ENCODE measurements around the gene AGAP1.

DNA sequence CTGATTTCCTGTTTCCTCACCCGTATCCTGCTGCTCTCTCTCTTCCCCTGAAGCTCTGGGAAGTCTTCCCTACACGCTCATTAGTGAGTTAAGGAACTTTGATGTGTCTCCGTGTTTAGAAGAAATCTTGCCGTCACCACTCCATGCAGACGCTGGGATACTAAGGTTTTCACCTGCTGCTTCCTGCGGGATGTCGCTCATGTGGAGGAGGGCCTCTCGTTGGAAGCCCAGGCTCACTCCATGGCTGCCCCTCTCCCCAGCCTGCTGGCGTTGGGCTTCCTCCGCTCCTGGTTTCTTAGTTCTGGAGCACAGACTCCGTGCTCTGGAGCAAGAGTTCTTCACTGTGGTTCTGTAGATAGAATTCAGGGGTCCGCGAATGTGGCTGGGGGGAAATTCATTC lies 348.0 kb downstream of the AGAP1 start:
- TF ChIP-seq, protein P1, sequence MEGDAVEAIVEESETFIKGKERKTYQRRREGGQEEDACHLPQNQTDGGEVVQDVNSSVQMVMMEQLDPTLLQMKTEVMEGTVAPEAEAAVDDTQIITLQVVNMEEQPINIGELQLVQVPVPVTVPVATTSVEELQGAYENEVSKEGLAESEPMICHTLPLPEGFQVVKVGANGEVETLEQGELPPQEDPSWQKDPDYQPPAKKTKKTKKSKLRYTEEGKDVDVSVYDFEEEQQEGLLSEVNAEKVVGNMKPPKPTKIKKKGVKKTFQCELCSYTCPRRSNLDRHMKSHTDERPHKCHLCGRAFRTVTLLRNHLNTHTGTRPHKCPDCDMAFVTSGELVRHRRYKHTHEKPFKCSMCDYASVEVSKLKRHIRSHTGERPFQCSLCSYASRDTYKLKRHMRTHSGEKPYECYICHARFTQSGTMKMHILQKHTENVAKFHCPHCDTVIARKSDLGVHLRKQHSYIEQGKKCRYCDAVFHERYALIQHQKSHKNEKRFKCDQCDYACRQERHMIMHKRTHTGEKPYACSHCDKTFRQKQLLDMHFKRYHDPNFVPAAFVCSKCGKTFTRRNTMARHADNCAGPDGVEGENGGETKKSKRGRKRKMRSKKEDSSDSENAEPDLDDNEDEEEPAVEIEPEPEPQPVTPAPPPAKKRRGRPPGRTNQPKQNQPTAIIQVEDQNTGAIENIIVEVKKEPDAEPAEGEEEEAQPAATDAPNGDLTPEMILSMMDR (IDR thresholded peaks at IDR 0.05), result no peak
- no peak for TF ChIP-seq POLR2A (IDR thresholded peaks at IDR 0.05)
